NCI-H748 treated with DMSO at 0.1 percent for 48 hours (cell line): ENCODE data around the gene MBD5.

ENCODE experiments used
- DNase-seq: peaks from one replicate; lab custom pipeline; 2025; lab: John Stamatoyannopoulos, UW

The MBD5 gene

DNA sequence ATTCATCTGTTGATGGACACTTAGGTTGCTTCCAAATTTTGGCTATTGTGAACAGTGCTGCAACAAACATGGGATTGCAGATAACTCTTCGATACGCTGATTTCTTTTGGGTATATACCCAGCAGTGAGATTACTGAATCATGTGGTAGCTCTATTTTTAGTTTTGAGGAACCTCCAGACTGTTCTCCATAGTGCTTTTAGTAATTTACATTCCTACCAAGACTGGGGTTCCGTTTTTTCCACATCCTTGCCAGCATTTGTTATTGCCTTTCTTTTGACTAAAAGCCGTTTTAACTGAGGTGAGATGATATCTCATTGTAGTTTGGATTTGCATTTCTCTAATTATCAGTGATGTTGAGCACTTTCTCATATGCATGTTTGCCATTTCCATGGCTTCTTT is 200.3 kb downstream of the MBD5 start:
- DNase-seq = no peak

DNA sequence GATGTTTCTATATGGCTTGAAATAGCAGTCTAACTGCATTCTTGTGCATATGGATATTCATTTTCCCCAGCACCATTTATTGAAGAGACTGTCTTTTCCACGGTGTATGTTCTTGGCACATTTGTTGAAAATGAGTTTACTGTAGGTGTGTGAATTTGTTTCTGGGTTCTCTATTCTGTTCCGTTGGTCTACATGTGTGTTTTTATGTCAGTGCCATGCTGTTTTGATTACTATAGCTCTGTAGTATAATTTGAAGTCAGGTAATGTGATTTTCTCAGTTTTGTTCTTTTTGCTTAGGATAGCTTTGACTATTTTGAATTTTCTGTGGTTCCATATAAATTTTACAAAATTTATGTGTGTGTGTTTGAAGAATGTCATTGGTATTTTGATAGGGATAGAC is 201.0 kb downstream of the MBD5 start:
- DNase-seq = no peak

DNA sequence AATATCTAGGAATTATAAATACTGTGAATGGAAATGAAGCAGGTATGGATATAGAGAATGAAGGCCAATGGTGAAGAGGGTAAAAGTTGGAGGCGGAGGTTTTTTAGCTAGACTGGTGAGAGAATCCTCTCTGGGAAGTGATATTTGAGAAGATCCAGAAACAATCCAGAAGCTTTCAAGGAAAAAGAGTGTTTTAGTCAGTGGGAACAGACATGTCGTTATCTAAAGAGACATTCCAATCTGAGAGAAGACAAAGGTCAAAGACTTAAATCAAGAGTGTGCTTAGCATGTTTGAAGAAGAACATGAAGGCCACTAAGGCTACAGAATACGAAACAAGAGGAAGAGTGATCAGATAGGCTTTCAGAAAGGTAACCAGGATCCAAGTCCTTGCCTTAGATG is 211.0 kb downstream of the MBD5 start:
- no peak for DNase-seq

DNA sequence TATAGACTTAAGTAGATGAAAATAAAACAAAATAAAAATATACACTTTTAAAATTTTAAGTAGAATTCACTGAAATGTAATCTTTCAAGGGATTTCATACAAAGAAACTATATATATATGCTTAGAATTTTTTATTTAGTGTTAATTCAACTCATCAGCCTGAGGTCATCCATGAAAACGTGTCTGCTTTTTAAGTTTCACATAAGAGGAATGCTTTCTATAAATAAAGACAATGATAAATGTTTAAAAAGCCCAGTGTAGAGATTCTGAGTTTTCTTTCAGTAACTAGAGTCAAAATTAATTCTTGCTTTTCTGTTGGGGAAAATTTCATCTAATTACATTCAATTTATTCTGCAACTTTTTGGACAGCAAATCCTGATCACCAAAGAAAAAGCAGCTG is 213.3 kb downstream of the MBD5 start:
- no peak for DNase-seq

DNA sequence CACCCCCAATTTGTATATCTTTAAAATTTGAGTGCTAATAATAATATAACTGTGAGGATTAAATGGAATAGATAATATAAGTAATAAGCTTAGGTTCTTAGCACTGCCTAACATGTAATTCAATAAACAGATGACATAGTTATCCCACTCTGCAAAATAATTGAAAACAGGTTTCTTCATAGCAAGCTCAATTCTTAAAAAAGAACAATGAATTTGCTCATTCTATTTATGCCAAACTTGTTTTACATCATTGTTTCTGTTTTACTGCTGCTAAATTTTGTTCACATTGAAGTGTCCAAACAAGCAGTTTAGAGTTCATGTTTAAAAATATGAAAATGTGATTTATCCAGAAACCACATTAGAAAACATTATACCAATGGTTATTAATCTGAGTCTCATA is 217.0 kb downstream of the MBD5 start:
- no peak for DNase-seq

DNA sequence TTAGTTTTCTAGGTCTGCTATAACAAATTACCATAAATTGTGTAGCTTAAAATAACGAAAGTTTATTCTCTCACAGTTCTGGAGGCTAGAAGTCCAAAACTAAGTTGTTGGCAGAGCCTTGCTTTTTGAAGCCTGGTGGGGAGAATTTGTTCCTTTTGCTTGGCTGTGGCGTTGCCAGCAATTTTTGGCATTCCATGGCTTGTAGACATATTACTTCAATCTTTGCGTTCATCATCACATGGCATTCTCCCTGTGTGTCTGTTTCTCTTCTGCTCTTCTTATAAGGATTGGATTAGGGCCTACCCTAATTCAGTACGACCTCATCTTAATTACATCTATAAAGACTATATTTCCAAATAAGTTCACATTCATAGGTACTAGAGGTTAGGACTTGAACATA is 217.7 kb downstream of the MBD5 start:
- DNase-seq = no peak

DNA sequence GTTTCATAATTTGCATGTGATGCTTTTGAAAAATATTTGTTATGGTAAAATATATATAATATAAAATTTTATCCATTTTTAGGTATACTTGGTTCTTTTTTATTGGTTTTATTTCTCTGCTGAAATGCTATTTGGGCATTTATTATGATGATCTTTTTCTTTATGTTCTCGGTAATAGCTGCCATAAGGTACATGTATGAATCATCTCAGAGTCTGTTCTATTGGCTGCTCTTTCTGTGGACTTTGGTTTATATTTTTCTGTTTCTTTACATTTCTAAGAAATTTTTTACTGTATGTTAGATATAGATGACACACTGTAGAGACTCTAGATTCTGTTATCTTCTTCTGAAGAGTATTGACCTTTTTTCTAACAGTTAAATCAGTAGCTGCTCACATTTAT is 219.9 kb downstream of the MBD5 start:
- no peak for DNase-seq

DNA sequence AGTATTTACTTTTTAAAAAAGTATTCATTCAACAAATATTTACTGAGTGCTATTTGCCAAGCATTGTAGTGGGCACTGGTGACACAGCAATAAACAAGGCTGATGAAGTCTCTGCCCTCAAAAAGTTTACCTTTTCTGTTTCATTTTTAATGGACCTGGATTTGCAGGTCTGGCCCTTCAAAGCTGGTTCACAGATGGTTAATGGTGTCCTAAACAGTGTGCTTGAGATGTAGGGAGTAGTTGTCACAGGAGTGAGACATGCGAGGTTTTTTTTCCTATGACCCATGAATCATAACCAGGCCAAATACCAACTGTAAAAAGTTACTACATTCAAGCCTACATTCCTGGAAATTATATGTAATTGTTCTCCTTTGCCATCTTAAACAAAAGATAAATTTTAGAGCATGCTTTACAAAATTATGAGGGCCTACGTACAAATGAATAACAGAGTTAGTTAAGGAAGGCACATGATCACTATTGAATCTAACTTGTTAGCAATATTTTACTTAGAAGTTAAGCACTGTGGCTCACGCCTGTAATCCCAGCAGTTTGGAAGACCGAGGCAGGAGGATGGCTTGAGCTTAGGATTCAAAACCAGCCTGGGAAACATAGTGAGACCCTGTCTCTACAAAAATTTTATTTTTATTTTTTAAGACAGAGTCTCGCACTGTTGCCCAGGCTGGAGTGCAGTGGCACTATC is 223.9 kb downstream of the MBD5 start:
- DNase-seq = no peak

DNA sequence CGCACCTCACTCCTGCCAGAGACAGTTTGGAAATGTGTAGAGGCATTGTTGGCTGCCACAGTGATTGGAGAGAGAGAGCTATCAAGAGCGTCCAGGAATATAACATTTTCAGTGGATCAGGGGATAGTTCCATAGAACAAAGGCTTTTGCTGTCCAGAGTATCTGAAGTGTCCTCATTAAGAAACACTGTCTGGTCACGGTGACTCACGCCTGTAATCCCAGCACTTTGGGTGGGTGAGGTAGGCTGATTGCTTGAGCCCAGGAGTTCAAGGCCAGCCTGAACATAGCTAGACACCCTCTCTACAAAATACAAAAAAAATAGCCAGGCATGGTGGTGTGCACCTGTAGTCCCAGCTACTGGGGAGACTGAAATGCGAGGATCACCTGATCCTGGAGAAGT is 231.1 kb downstream of the MBD5 start:
- DNase-seq = no peak

DNA sequence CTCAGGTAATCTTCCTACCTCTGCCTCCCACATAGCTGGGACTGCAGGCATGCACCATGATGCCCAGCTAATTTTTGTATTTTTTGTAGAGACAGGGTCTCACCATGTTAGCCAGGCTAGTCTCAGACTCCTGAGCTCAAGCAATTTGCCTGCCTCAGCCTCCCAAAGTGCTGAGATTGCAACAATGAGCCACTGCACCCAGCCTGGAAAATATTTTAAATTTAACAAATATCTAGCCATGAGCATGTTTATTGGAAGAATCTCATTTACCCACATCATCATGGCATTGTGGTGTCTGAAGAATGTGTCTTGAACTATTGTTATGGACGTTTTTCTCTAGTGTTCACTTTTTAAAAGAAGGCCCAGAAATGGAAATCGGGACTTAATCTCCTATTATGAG is 231.8 kb downstream of the MBD5 start:
- no peak for DNase-seq

DNA sequence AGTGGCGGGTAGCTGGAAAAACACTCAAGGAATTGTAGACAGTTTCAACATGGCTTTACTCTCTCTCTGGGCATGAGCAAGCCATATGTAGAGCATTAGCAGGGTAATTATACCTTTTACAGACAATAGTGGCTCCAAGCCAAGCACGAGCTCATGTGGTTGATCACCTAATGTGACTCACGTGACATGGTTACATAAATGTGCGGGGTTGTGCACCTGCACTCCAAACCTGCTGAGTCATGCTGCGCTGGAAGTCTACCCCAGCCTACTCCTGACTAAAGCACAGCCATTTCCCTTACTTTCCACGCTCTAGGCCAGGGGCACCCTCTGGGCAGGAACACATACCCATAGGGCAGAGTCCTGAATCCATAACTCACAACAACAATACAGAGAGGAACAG is 232.8 kb downstream of the MBD5 start:
- DNase-seq = no peak

DNA sequence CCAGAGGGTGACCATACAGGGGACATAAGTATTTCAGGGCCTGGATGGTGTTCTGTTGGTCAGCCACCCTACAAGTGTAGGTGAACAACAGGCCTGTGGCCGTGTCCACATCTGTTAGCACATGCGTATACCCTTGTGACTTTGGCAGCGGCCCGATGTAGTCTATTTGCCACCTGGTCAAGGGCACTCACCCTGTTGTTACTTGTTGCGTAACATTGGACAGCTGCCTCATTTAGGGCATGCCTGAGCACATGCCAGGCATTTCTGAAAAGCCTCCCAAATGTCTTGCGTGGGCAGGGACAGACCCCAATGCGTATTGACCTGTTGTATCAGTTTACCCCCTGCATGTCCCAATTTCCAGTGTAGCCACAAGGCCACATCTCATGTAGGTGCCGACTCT is 235.0 kb downstream of the MBD5 start:
- DNase-seq = no peak

DNA sequence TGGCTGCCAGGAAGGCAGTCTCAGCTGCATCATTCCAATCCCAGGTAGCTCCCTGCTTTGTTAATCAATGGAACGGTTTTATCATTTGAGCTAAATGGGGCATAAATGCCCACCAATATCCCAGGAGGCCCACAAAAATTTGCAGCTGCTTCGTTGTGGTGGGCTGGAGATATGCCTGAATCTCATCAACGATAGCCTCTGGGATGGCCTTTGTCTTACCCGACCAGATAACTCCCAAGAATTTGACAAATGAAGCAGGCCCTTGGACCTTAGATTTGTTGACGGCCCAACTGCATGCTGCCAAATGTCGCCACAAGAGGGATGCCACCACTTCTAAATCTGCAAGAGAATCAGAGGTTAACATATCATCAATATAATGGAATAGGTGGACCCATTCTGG is 236.4 kb downstream of the MBD5 start:
- DNase-seq = no peak

DNA sequence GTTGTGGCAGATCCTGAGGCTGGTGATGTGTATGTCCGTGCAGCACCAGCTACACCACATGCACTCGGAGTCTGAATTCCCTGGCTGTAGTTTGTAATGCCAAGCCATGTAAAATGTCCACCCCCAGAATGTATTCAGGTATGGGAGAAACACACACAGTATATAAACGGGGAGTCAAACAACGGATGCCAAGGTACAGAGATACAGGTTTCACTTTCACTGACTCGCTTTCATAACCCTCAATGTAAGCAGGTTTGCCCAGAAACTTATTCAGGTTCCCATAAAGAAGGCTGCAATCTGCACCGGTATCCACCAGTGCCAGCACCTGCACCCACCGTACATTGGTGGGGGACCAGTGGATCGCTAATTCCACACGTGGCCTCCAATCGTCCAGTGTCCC is 237.2 kb downstream of the MBD5 start:
- DNase-seq = no peak

DNA sequence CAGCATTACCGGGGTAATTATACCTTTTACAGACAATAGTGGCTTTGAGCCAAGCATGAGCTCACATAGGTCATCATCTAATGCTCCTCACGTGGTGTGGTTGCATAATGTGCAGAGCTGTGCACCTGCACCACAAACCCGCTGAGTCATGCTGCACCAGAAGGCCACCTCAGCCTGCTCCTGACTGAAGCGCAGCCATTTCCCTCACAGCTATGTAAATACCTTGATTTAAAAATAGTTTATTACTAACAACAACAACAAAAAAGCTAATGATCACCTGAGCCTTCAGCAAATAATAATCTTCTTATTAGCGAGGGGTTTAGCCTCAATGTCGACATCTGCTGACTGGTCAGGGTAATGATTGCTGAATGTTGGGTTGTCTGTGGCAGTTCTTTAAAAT is 238.8 kb downstream of the MBD5 start:
- peak; percentile 19 for DNase-seq

DNA sequence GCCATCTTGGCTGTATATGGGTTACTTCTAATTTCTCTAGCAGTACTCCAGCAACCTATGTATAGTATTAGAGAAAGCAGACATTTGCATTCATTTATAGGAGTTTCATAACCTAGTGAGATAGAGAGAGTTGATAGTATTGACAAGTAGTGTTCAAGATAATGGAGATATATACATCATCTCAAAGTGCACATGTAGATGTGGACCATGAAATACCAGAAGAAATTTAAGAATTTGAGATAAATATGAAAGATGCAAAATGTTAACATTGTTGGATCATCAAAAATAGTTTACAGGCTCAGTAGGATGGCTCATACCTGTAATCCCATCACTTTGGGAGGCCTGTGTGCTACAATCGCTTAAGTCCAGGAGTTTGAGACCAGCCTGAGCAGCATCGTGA is 243.0 kb downstream of the MBD5 start:
- DNase-seq = no peak

DNA sequence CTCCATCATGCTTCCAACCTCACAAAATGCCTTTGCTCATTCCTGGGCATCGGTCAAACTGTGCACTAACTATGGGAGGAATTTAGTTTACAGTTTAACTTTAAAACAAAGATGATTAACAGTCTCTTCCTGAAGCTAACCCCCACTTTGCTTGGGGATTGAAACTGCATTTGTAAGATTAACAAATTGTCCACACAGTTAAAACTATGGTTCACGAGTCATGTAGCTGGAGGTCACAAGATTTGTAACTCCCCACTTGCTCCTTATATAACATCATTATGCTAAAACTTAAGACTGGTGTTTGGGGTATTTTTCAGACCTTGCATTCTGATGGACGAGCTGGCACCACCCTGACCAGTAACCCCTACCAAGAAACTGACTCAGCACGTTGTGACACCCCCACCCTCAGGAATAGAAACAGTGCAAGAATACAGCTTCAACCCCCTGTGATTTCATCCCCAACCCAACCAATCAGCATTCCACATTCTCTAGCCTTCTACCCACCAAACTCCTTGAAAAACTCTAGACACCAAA is 252.3 kb downstream of the MBD5 start:
- DNase-seq = no peak

DNA sequence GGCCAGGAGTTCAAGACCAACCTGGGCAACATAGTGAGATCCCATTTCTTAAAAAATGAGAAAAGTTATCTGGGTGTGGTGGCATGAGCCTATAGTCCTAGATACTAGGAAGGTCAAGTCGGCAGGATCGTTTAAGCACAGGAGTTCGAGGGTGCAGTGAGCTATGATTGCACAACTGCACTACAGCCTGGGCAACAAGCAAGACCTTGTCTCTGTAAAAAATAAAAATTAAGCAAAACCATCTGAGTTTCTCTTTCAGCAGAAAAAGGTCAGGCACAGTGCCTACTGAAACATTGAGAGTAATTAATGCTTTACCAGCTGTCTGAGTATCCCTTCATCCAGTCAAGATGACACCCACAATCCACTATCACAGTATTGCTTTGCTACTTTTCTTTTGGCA is 258.3 kb downstream of the MBD5 start:
- no peak for DNase-seq

DNA sequence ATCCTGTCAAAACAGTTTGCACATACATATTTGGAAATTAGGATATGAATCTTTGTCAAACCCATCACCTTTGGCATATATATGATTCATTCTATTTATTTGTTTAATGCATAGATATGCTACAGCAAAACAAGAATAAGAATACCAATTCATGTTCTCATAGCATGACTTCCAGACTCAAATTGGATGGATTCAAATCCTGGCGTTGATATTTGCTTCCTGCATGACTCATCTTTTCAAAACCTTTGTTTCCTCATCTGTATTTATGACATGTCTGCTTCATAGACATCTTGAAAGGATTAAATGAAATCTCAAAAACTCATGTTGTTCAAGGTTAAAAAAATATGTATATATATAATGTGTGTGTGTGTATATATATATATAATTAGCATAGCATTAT is 261.3 kb downstream of the MBD5 start:
- no peak for DNase-seq

DNA sequence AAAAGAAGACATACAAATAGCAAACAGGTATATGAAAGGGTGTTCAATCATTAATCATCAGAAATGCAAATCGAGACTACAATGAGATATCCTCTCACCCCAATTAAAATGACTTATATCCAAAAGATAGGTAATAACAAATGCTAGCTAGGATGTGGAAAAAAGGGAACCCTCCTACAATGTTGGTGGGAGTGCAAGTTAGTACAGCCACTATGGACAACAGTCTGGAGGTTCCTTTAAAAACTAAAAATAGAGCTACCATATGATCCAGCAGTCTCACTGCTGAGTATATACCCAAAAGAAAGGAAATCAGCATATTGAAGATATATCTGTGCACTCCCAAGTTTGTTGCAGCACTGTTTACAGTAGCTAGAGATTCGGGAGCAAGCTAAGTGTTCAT is 271.5 kb downstream of the MBD5 start:
- no peak for DNase-seq

DNA sequence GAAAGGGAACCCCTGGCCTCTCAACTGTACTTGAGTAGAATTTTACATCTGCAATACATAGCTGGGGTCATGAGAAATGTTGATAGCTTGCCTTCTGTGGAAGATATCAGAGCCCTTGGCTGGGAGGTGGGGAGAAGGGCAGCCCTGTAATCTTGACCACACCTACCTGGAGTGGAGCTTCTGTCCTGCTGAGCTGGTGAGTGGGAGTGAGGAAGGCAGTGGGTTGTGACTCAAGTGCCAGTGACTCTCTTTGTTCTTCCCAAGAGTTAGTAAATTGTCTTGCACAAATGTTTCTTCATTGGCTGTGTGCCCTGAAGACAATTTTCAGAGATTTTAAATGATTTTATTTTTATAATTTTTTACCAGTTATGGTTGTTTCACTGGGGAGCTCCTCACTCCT is 277.3 kb downstream of the MBD5 start:
- no peak for DNase-seq

DNA sequence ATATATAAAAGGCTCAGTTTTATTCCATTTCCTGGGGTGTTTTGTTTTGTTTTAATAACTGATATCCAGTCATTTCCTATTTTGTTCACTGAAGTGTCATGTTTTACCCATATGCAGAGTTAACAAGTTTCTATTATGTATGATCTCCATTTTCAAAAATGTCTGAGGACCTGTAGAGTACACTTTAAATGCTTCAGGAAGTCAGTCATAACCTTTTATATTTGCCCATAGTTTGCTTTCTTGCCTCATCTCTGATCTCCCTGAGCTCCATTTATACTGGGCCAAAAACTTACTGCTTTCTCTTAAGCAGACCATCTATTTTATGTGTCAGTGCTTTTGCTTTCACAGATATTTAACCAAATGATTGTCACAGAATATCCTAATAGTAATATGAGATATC is 278.7 kb downstream of the MBD5 start:
- DNase-seq = no peak

DNA sequence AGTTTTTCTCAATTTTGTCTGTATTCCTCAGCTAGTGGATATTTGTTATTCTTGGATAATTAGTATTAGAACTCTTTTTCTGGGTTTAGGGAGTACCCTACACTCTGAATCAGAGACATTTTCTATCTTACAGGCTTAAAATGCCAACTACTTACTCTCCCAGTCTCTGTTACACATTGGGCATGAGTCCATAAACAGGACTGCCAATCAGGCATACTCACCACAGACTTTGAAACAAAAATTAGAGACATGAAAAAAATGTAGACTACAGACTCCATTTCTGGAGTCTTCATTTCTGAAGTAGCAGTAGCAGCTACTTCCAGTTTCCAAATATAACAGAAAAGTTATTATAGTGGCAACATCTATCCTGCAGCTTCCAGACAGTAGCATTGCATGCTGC is 279.7 kb downstream of the MBD5 start:
- DNase-seq = no peak

DNA sequence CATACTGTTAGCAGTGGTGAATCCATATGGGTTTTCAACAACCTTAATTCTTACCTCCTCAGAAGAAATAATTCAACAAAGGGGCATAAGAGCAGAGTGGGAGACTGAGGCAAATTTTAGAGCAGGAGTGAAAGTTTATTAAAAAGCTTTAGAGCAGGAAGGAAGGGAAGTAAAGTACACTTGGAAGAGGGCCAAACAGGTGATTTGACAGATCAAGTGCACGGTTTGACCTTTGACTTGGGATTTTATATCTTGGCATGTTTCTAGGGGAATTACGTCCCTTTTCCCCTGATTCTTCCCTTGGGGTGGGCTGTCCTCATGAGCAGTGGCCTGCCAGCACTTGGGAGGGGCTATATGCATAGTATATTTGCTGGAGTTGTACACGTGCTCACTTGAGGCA is 280.5 kb downstream of the MBD5 start:
- no peak for DNase-seq

DNA sequence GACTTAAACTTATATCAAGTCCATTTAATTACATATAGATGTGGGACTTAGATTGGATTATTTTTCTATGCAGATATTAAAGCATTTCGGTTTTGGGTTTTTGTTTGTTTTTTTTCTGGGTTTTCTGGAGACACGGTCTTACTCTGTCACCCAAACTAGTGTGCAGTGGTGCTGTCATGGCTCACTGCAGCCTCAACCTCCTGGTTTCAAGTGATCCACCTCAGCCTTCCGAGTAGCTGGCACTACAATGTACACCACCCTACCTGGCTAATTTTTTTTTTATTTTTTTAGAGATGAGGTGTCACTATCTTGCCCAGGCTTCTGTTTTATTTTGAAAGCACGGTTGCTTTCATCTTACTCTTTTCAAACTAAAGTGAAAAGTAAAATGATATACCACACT is 281.6 kb downstream of the MBD5 start:
- no peak for DNase-seq
